K562 (cell line): ENCODE data around the gene SLC20A1. TPM values are rescaled to one million over a fixed set of nuclear protein-coding genes. Genes with fewer than 3 reads are reported as not detected.
A peak's percentile ranks its signal among the peaks of the same experiment; 100 is the strongest.

Source experiments
- ATAC-seq: fragments of 200-7000 bp; cut with Tn5 transposase; 3 replicates; pipeline ENCODE4 v1.9.1; 2020; ENCODE audit warnings: moderate library complexity
- BruUV-seq: library from RNA; stranded (reverse); fragments of 400-500 nt; replicated peaks from 2 replicates; lab custom pipeline; 2021; lab: Mats Ljungman, UMichigan
- CTCF ChIA-PET: fragments of 300-600 bp; formaldehyde crosslinking; extraction: SDS; loops from one replicate; lab custom pipeline; 2021; ENCODE audit warnings: low intra/inter-chr PET ratio; lab: Yijun Ruan, JAX
- POLR2A ChIA-PET: fragments of 300-600, 350-650 bp; sonication (Branson Sonifier 250); formaldehyde crosslinking; extraction: SDS; loops from one replicate; lab custom pipeline; 2021; ENCODE audit warnings: antibody characterized with exemption, inconsistent platforms; lab: Yijun Ruan, JAX
- DNase-seq, 4 experiments: peaks; one replicate each; pipeline versions ENCODE4 v3.0.0 to v3.0.0-alpha.2; 2011 to 2018; ENCODE audit warnings: low spot score in 3 of 4, mixed read lengths in 3 of 4; ENCODE audit errors: extremely low read depth in 1 of 4
- FAIRE-seq: peaks from 2 replicates; lab custom pipeline; 2011; peaks lifted over from hg19 to GRCh38; lab: Jason Lieb, UNC
- H2AFZ ChIP-seq: 2 replicates; pipeline ENCODE4 v1.6.0; 2011; ENCODE audit warnings: low read depth, low read length, control low read depth, inconsistent platforms
- H3K27ac ChIP-seq: fragments of 200-600 bp; 3 replicates; pipeline ENCODE4 v1.8.0; 2011; ENCODE audit warnings: low read depth, mild to moderate bottlenecking, control low read depth, inconsistent platforms, low read length, moderate library complexity, mixed read lengths; ENCODE audit errors: extremely low read depth
- H3K27me3 ChIP-seq, 2 experiments: fragments of 300-600 bp in 1 of 2; 2 replicates in 1 of 2; 3 replicates in 1 of 2; pipeline versions ENCODE4 v1.6.0 to v1.8.0; 2011; ENCODE audit warnings: inconsistent platforms in 2 of 2, low read length in 2 of 2, mild to moderate bottlenecking in 1 of 2, mixed read lengths in 1 of 2, moderate library complexity in 1 of 2; ENCODE audit not compliant: control insufficient read depth in 2 of 2, insufficient read depth in 2 of 2
- H3K36me3 ChIP-seq: fragments of 300-600 bp; 3 replicates; pipeline ENCODE4 v1.8.0; 2011; ENCODE audit warnings: mild to moderate bottlenecking, low read length, inconsistent platforms; ENCODE audit not compliant: control insufficient read depth, insufficient read depth
- H3K4me1 ChIP-seq, 2 experiments: fragments of 200-600 bp in 1 of 2; replicated peaks in 1 of 2; 2 replicates in 1 of 2; 3 replicates in 1 of 2; pipeline versions ENCODE4 v1.5.1 to v1.8.0; 2011; ENCODE audit warnings: inconsistent platforms in 2 of 2, low read length in 2 of 2, mild to moderate bottlenecking in 1 of 2, mixed read lengths in 1 of 2, moderate library complexity in 1 of 2; ENCODE audit not compliant: control insufficient read depth in 2 of 2, insufficient read depth in 2 of 2
- H3K4me2 ChIP-seq: 2 replicates; pipeline ENCODE4 v1.6.1; 2011; ENCODE audit warnings: low read length, control low read depth, inconsistent platforms, mixed read lengths; ENCODE audit not compliant: insufficient read depth
- H3K4me3 ChIP-seq: fragments of 200-600 bp; sonication (generic), shearing (Covaris generic); 2 replicates; pipeline ENCODE4 v1.5.1; 2016; ENCODE audit warnings: control low read depth, inconsistent platforms
- H3K79me2 ChIP-seq: fragments of 200-600 bp; 3 replicates; pipeline ENCODE4 v1.8.0; 2011; ENCODE audit warnings: low read length, inconsistent platforms; ENCODE audit not compliant: control insufficient read depth, insufficient read depth
- H3K9ac ChIP-seq, 2 experiments: 2 replicates each; pipeline versions ENCODE4 v1.6.0 to v1.6.1; 2011; ENCODE audit warnings: low read depth in 2 of 2, low read length in 2 of 2, control low read depth in 1 of 2, inconsistent platforms in 1 of 2, mild to moderate bottlenecking in 1 of 2, mixed read lengths in 1 of 2; ENCODE audit not compliant: insufficient read depth in 1 of 2
- H3K9me1 ChIP-seq: one replicate; pipeline ENCODE4 v1.6.0; 2011; ENCODE audit warnings: inconsistent platforms, mild to moderate bottlenecking, low read length, moderate library complexity; ENCODE audit not compliant: control insufficient read depth, insufficient read depth
- H3K9me3 ChIP-seq: replicated peaks from 2 replicates; pipeline ENCODE4 v1.5.1; 2011; ENCODE audit warnings: low read depth, low read length, inconsistent platforms; ENCODE audit not compliant: control insufficient read depth, insufficient read depth
- H4K20me1 ChIP-seq: replicated peaks from 2 replicates; pipeline ENCODE4 v1.6.1; 2011; ENCODE audit warnings: low read length, inconsistent platforms, mixed read lengths; ENCODE audit not compliant: control insufficient read depth, insufficient read depth
- HOXB6 ChIP-seq: fragments of 250-450 bp; sonication (Bioruptor Pico); IDR thresholded peaks from 2 replicates; pipeline ENCODE4 v1.5.1; 2022; ENCODE audit warnings: mild to moderate bottlenecking, borderline replicate concordance
- TAF1 ChIP-seq: IDR thresholded peaks from 2 replicates; pipeline ENCODE4 v1.6.1; 2011; ENCODE audit warnings: mild to moderate bottlenecking, low read length, moderate library complexity; ENCODE audit not compliant: insufficient read depth, control insufficient read depth, severe bottlenecking; ENCODE audit errors: extremely low read depth
- WGBS: fragments of 100-300 bp; shearing (Covaris generic); methylation state at CpG from one replicate; pipeline ENCODE4 v1.1.6; 2016; ENCODE audit warnings: low coverage, mixed read lengths; ENCODE audit not compliant: insufficient coverage; ENCODE audit errors: missing lambda C conversion rate; 5-methylcytosine and 5-hydroxymethylcytosine counted together
- in situ Hi-C: fragments of 300-500 bp; cut with MboI; formaldehyde crosslinking; loops from 4 replicates; pipeline ENCODE4 v1.15.0; 2018; ENCODE audit warnings: inconsistent platforms, mixed read lengths
- intact Hi-C: fragments of 100-400 bp; cut with micrococcal nuclease; formaldehyde crosslinking; loops from 2 replicates; pipeline ENCODE4 v1.14.2; 2022
- polyA plus RNA-seq, 8 experiments: library from polyadenylated mRNA; depleted of rRNA in 4 of 8; stranded (reverse) in 5 of 8; unstranded in 3 of 8; fragments of >200 nt; fragmentation: Nextera tagmentation in 2 of 8; fragmentation: Illumina TruSeq in 1 of 8; extraction: Ambion mirVana in 2 of 8; extraction: Trizol in 1 of 8; gene quantifications; 2 replicates each; pipeline versions ENCODE4 v1.2.1 to v1.2.3, GENCODE V29; 2011 to 2014; ENCODE audit warnings: inconsistent platforms in 1 of 8, missing spikeins in 1 of 8
- total RNA-seq, 7 experiments: library from RNA; depleted of rRNA in 6 of 7; stranded (reverse); fragments of >200 nt in 6 of 7; fragmentation: Illumina TruSeq in 2 of 7; extraction: Trizol in 2 of 7; gene quantifications; 2 replicates each; pipeline versions ENCODE4 v1.2.1 to v1.2.3, GENCODE V29; 2011 to 2021; ENCODE audit warnings: low replicate concordance in 1 of 7
- TF ChIP-seq, protein P1 (sequence below), 2 experiments: IDR thresholded peaks in 1 of 2; conservative IDR thresholded peaks in 1 of 2; 2 replicates each; pipeline ENCODE4 v1.6.1; 2016; ENCODE audit warnings: low read depth in 2 of 2, mild to moderate bottlenecking in 1 of 2, missing compliant biosample characterization in 1 of 2, missing genetic modification characterization in 1 of 2, moderate library complexity in 1 of 2
- TF ChIP-seq, protein P2 (sequence below): IDR thresholded peaks from 3 replicates; pipeline ENCODE4 v1.6.1; 2011; ENCODE audit warnings: borderline replicate concordance, mild to moderate bottlenecking; ENCODE audit not compliant: insufficient read length, insufficient read depth
- TF ChIP-seq, protein P3 (sequence below): fragments of 450-650 bp; IDR thresholded peaks from 2 replicates; pipeline ENCODE4 v1.6.1; 2016

Gene SLC20A1
- total and polyA plus RNA-seq, 9 of the 15 experiments (the other 6 are each of a cell fraction or from before 2014, with no cell fraction given): 53.8 to 150 (median 74.7) TPM

DNA sequence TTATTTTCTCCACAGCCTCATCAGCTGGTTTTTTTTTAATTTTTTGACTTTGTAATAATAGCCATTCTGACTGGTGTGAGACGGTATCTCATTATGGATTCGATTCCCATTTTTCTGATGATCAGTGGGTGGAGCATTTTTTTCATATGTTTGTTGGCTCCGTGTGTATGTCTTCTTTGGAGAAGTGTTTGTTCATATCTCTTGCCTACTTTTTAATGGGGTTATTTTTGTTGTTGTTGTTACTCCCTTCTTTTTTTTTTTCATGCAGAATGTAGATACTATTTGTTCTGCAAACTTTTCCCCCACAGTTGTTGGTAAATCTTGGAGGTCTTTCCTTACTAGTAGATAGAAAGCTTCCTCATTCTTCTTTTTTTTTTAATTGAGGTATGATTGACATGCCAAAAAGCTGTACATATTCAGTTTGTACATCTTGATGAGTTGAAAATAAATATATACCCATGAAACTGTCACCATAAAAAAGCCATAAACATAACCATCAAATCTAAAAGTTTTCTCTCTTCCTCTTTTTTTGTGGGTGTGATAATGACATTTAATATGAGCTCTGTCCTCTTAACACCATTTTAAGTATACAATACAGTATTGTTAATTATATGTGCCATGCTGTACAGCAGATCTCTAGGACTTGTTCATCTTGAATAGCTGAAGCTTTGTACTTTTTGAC lies 53.2 kb downstream of the SLC20A1 start:
- in situ Hi-C loops: no loop called here
- H3K27ac ChIP-seq: no peak overlapping the region
- H3K27me3 ChIP-seq: no peaks in the 10 kb centered on the region
- H4K20me1 ChIP-seq: no peaks in the 10 kb centered on the region
- H3K36me3 ChIP-seq: no peaks in the 10 kb centered on the region
- no peak overlapping the region for H3K4me2 ChIP-seq
- WGBS: 82% methylated on average over 3 of the region's 3 CpGs
- H3K4me1 ChIP-seq: peaks cover 3 to 24% of the 10 kb centered on the region in 2 experiments
- no peaks in the 10 kb centered on the region for H3K9me1 ChIP-seq
- H2AFZ ChIP-seq: peak overlapping the region; percentile 23; the same call in 1 of the 2 replicates
- intact Hi-C loops: no loop called here
- no peak overlapping the region for H3K9ac ChIP-seq
- no peaks in the 10 kb centered on the region for H3K79me2 ChIP-seq
- FAIRE-seq: no peak
- DNase-seq: no peak
- no peak overlapping the region for H3K4me3 ChIP-seq
- H3K9me3 ChIP-seq: no peaks in the 10 kb centered on the region
- BruUV-seq: no TSS peak
- TF ChIP-seq, protein P1, sequence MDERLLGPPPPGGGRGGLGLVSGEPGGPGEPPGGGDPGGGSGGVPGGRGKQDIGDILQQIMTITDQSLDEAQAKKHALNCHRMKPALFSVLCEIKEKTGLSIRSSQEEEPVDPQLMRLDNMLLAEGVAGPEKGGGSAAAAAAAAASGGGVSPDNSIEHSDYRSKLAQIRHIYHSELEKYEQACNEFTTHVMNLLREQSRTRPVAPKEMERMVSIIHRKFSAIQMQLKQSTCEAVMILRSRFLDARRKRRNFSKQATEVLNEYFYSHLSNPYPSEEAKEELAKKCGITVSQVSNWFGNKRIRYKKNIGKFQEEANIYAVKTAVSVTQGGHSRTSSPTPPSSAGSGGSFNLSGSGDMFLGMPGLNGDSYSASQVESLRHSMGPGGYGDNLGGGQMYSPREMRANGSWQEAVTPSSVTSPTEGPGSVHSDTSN (CRISPR knock-in tag; IDR thresholded peaks at IDR 0.05; ENCODE audit: low read depth): no peak
- TF ChIP-seq, protein P1 (tag; conservative IDR thresholded peaks at IDR 0.05; ENCODE audit: low read depth): 0 out of 2 replicates have a peak, but pooled peaks have one; percentile 9
- TF ChIP-seq, protein P2, sequence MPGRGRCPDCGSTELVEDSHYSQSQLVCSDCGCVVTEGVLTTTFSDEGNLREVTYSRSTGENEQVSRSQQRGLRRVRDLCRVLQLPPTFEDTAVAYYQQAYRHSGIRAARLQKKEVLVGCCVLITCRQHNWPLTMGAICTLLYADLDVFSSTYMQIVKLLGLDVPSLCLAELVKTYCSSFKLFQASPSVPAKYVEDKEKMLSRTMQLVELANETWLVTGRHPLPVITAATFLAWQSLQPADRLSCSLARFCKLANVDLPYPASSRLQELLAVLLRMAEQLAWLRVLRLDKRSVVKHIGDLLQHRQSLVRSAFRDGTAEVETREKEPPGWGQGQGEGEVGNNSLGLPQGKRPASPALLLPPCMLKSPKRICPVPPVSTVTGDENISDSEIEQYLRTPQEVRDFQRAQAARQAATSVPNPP: no peak
- TF ChIP-seq HOXB6 (CRISPR knock-in tag) (no peak), TAF1 (no peak)
- TF ChIP-seq, protein P3, sequence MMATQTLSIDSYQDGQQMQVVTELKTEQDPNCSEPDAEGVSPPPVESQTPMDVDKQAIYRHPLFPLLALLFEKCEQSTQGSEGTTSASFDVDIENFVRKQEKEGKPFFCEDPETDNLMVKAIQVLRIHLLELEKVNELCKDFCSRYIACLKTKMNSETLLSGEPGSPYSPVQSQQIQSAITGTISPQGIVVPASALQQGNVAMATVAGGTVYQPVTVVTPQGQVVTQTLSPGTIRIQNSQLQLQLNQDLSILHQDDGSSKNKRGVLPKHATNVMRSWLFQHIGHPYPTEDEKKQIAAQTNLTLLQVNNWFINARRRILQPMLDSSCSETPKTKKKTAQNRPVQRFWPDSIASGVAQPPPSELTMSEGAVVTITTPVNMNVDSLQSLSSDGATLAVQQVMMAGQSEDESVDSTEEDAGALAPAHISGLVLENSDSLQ: peak; percentile 58
- TF ChIP-seq, all 486 proteins: peak for 2
- CTCF ChIA-PET: no interaction called here
- POLR2A ChIA-PET: interaction anchor here (1.0 kb wide), 1 partner anchor 10 kb away, joined by 3 read pairs; no protein-coding TSS in a partner anchor
- ATAC-seq: no peak
